ENCODE data around the gene RANBP3. TPM values are rescaled to one million over a fixed set of nuclear protein-coding genes. Genes with fewer than 3 reads are reported as not detected.

Gene RANBP3
- total RNA-seq, 2 donors from 2014 or later, result 81.4 to 112 TPM

DNA sequence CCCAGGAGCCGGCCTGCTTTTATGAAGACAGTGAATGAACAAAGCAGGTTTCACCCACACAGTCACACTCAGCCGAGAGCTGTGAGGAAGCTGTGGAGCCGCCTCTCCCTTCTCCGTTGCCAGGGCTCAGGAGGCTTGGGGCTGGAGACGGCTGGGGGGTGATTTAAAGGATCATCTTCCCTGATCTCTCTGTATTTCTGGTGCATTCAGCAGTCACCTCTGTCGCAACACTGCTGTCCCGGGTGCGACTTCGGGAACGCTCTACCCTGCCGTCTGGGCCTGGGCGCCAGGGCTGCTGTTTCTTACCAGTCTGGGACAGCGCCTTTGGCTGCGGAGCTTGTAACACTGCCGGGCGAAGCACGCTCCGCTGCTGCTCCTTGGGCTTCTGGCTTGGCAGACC, 45.8 kb downstream of the RANBP3 start:
- Mint-ChIP-seq H3K4me3 (no peak overlapping the region), H3K9me3 (no peaks in the 10 kb centered on the region), H3K27ac (no peak overlapping the region), H3K4me1 (no peaks in the 10 kb centered on the region), H3K36me3 (ENCODE audit: low read depth) (peaks cover 91% of the 10 kb centered on the region), H3K27me3 (no peaks in the 10 kb centered on the region)
- no peak for ATAC-seq (replicated peaks)

DNA sequence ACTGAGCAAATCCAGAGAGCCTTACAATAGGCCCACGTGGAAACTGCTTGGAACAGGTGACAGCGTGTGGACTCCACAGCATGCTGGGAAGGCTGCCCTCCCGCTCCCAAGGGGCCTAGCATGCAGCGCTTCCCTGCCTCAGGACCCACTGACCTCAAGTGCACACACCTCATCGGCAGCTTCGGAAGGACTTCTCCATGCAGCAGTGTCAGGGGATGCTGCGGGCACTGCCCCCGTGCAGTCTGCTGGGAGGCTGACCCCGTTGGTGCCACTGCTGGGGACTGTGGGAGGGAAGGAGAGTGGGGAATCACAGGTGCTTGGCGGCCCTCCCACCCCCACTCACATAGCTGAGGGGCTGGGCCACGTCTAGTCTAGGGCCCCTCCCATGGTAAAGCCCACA, 46.7 kb downstream of the RANBP3 start:
- Mint-ChIP-seq H3K4me3 (no peak overlapping the region), H3K27me3 (no peaks in the 10 kb centered on the region), H3K27ac (no peak overlapping the region), H3K36me3 (ENCODE audit: low read depth) (peaks cover 91% of the 10 kb centered on the region), H3K4me1 (no peaks in the 10 kb centered on the region), H3K9me3 (no peaks in the 10 kb centered on the region)
- no peak for ATAC-seq (replicated peaks)

DNA sequence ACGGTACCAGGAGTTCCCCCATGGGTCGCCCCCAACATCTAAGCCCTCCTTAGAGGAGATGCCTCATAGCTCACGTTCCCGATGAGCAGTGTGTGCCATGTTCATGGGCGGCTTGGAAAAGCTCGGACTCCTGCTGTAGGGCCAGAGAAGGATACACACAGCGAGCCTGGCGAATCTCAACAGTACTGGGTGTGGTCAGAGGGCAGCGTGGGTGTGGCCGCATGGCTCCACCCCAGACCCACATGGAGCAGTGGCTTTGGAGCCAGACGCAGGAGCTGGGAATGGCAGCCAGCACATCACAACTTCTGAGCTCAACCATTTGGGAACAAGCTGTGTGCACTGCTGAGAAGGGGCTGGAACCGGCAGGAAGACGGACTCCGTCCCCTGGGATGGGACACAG, 48.3 kb downstream of the RANBP3 start:
- Mint-ChIP-seq H3K9me3 (no peaks in the 10 kb centered on the region), H3K4me1 (no peaks in the 10 kb centered on the region), H3K4me3 (no peak overlapping the region), H3K27ac (no peak overlapping the region), H3K36me3 (ENCODE audit: low read depth) (peaks cover 91% of the 10 kb centered on the region), H3K27me3 (no peaks in the 10 kb centered on the region)
- ATAC-seq (replicated peaks), result no peak

DNA sequence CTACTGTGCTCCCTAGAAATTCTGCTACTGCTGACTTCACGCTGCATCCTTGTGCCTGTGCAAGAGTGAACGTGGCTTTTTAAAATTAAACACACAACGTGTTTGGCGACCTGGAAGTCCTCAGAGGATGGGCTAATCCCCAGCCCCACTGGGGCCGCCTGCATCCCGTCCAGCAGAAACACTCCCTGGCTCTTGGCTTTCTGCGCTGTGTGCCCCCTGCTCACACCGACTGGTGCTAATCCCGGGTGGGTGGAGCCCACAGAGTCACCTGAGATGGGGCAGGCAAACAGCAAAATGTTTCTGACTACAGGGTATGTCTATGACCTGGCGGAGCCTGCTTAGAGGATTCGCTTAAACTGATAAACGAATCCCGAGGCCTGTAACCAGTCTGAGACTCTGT, 48.8 kb downstream of the RANBP3 start:
- no peak overlapping the region for H3K4me3 Mint-ChIP-seq
- peaks cover 91% of the 10 kb centered on the region for H3K36me3 Mint-ChIP-seq (ENCODE audit: low read depth)
- H3K27ac Mint-ChIP-seq, result no peak overlapping the region
- H3K4me1 Mint-ChIP-seq, result no peaks in the 10 kb centered on the region
- ATAC-seq (replicated peaks), result no peak
- H3K9me3 Mint-ChIP-seq, result no peaks in the 10 kb centered on the region
- no peaks in the 10 kb centered on the region for H3K27me3 Mint-ChIP-seq

DNA sequence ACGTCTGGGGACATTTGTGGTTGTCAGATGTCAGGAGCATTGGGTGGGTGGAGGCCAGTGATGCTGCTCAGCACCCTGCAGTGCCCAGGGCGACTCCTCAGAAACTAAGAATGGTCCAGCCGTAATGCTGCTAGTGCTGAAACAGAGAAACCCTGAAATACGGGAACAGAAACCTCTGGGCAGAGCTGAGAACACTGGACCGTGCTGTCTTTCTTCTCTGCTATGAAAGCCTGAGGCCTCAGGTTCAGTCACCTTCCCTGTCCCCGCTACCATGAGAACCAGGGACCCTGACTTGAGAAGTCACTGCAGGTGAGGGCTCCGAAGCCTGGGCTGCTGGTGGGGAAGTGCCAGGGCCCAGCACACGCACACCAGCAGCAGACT, 50.5 kb downstream of the RANBP3 start:
- H3K9me3 Mint-ChIP-seq, result no peaks in the 10 kb centered on the region
- no peak for ATAC-seq (replicated peaks)
- H3K27ac Mint-ChIP-seq, result no peak overlapping the region
- H3K4me3 Mint-ChIP-seq, result no peak overlapping the region
- no peaks in the 10 kb centered on the region for H3K4me1 Mint-ChIP-seq
- no peaks in the 10 kb centered on the region for H3K27me3 Mint-ChIP-seq
- peaks cover 99% of the 10 kb centered on the region for H3K36me3 Mint-ChIP-seq (ENCODE audit: low read depth)

DNA sequence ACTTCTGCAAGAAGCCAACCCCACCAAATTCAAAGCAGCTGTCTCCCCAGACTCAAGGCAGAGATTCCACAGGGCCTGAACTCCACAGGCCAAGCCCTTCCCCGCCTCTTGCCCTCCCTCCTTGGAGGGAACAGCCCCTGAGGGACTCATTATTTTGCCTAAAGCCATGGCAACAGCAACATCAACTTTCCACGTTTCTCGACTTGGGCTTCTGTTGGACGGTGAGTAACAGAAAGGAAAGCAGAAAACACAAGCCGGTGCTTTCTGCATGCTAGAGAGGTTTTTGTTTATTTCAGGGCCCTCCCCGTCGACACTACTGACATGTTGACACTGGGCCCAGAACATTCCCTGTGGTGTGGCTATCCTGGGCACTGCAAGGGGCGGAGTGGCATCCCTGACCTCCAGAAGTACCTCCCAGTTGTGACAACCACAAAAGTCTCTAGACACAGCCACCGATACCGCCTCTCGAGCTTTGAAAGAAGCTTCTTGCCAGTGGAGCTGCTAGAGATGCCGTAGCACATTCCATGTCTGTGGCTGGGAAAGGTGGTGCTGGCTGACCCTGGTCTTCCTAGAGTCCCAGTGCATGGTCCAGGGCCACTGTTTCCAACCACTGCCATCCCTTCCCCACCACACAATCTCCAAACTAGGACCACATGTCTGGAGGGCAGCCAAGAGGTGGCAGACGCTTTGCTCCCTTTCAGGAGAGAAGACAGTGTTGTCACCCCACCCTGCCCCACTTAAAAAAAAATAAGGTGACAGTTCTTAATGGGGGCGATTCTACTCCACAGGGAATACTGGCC, 51.1 kb downstream of the RANBP3 start:
- Mint-ChIP-seq H3K4me3 (no peak overlapping the region), H3K27me3 (no peaks in the 10 kb centered on the region), H3K9me3 (no peaks in the 10 kb centered on the region), H3K27ac (no peak overlapping the region), H3K4me1 (no peaks in the 10 kb centered on the region), H3K36me3 (ENCODE audit: low read depth) (peaks cover 99% of the 10 kb centered on the region)
- no peak for ATAC-seq (replicated peaks)

DNA sequence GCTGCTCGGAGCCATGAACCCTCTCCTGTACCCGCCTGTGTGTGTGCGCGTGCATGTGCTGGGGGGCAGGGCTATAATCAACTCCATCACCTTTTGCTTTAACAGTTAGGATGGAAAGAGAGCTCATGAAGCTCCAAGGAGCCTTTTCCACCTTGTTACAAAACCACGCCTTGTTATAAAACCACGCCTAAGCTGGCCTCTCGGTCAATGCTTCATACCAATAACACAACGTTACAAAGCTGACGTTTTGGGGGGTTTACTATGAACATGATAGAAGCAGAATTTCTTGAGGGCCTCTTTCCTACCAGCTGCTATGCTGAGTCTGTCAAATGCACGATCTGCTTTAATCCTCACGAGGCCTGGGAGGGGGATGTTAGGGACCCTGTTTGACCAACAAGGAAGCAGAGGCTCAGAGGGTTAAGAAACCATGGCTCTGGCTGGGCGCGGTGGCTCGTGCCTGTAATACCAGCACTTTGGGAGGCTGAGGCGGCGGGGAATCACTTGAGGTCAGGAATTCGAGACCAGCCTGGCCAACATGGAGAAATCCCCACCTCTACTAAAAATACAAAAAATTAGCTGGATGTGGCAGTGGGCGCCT, 52.0 kb downstream of the RANBP3 start:
- H3K27ac Mint-ChIP-seq, result no peak overlapping the region
- H3K4me3 Mint-ChIP-seq, result no peak overlapping the region
- H3K36me3 Mint-ChIP-seq (ENCODE audit: low read depth), result peaks cover 99% of the 10 kb centered on the region
- no peaks in the 10 kb centered on the region for H3K27me3 Mint-ChIP-seq
- H3K9me3 Mint-ChIP-seq, result no peaks in the 10 kb centered on the region
- no peak for ATAC-seq (replicated peaks)
- H3K4me1 Mint-ChIP-seq, result no peaks in the 10 kb centered on the region

DNA sequence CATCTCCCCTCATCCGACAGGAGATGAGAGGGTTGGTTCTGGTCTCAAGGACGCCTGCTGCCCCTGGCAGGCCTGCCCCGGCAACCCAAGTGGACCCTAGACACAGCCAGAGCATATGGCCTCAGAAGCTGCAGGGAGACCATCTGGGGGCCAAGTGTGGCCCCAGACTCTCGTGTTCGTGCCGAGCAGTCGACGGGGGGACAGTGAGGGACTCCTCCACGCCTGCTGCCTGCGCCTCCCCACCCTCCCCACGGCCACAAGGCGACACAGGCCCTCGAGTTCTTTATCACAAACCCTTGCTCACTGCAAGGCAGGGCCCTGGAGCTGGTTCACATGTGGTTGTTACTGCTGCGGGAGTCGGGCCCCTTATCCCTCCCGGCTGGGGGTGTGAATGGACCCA, 54.6 kb downstream of the RANBP3 start:
- Mint-ChIP-seq H3K27ac (peak overlapping the region; percentile 33), H3K4me3 (no peak overlapping the region), H3K36me3 (ENCODE audit: low read depth) (peaks cover 99% of the 10 kb centered on the region), H3K9me3 (no peaks in the 10 kb centered on the region), H3K4me1 (no peaks in the 10 kb centered on the region), H3K27me3 (no peaks in the 10 kb centered on the region)
- no peak for ATAC-seq (replicated peaks)

DNA sequence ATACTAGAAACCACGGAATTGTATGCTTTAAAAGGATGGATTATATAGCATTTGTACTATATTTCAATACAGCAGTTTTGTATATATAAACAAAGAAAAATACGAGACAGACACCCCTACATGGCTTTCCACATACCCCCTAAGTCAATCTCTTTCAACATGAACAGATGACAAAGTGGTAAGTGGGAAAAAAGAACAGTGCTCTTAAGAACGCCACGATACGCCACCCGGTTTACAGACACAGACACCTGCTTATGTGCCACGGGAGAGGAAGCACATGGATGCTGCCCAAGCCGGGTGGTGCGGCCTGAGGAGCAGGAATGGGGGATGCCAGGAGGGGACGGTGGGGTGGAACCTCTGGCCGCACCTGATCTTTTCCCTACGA, 55.8 kb downstream of the RANBP3 start:
- H3K27me3 Mint-ChIP-seq, result no peaks in the 10 kb centered on the region
- no peaks in the 10 kb centered on the region for H3K9me3 Mint-ChIP-seq
- no peaks in the 10 kb centered on the region for H3K4me1 Mint-ChIP-seq
- no peak overlapping the region for H3K27ac Mint-ChIP-seq
- ATAC-seq (replicated peaks), result no peak
- H3K36me3 Mint-ChIP-seq (ENCODE audit: low read depth), result peaks cover 90% of the 10 kb centered on the region
- no peak overlapping the region for H3K4me3 Mint-ChIP-seq

DNA sequence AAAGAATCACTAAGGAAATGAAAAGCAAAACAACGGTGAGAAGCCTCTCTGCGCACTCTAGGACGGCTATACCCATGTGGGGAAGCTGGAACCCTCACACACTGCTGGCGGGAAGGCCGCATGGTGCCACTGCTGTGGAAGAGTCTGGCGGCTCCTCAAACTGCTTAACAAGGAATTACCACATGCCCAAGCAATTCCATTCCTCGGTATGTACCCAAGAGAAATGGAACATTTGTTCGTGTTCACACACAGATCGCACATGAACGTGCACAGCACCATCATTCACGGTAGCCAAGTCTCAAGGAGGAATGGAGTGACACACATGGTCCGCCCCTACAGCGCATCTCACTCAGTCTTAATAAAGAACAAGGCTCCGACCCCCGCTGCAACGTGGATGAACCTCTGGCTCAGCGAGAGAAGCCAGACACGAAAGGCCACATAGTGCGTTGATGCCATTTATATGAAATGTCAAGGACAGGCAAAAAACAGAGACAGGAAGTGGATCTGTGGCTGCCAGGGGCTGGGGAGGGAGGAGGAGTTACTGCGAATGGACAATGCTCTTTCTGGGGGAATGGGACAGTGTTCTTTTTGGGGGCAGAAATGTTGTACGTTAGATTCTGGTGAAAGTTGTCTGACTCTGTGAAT, 56.3 kb downstream of the RANBP3 start:
- no peaks in the 10 kb centered on the region for H3K9me3 Mint-ChIP-seq
- peaks cover 90% of the 10 kb centered on the region for H3K36me3 Mint-ChIP-seq (ENCODE audit: low read depth)
- ATAC-seq (replicated peaks), result no peak
- no peak overlapping the region for H3K4me3 Mint-ChIP-seq
- no peak overlapping the region for H3K27ac Mint-ChIP-seq
- H3K4me1 Mint-ChIP-seq, result no peaks in the 10 kb centered on the region
- H3K27me3 Mint-ChIP-seq, result no peaks in the 10 kb centered on the region

DNA sequence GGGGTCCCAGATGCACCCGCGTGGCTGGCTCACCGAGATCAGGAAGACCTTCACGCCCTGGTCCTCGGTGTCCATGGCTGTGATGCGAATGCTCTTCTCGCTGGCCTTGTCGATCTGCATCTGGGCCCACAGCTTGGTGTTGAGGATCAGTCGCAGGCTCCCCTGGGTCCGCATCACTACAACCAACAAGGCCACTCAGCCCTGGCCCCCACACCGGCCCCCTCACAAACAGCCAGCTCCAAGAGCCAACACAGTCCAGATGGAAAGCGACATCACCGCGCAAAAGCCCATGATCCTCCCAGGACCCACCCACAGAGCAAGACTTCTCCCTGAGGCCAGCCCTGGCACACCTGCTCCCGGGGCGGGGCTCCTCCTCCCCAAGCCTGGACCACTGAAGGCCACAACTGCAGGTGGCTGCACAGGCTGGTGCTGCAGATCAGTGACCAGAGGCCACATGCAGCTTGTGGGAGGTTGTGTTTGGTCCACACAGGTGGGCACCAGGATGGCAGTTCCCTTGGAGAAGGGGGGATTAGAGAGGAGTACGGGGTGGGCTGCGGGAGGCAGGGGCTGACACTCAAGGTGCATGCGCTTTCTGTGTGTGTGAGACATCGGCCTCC, 59.4 kb downstream of the RANBP3 start:
- ATAC-seq (replicated peaks), result no peak
- H3K9me3 Mint-ChIP-seq, result no peaks in the 10 kb centered on the region
- peaks cover 71% of the 10 kb centered on the region for H3K36me3 Mint-ChIP-seq (ENCODE audit: low read depth)
- H3K27me3 Mint-ChIP-seq, result no peaks in the 10 kb centered on the region
- no peak overlapping the region for H3K4me3 Mint-ChIP-seq
- H3K27ac Mint-ChIP-seq, result no peak overlapping the region
- H3K4me1 Mint-ChIP-seq, result no peaks in the 10 kb centered on the region

DNA sequence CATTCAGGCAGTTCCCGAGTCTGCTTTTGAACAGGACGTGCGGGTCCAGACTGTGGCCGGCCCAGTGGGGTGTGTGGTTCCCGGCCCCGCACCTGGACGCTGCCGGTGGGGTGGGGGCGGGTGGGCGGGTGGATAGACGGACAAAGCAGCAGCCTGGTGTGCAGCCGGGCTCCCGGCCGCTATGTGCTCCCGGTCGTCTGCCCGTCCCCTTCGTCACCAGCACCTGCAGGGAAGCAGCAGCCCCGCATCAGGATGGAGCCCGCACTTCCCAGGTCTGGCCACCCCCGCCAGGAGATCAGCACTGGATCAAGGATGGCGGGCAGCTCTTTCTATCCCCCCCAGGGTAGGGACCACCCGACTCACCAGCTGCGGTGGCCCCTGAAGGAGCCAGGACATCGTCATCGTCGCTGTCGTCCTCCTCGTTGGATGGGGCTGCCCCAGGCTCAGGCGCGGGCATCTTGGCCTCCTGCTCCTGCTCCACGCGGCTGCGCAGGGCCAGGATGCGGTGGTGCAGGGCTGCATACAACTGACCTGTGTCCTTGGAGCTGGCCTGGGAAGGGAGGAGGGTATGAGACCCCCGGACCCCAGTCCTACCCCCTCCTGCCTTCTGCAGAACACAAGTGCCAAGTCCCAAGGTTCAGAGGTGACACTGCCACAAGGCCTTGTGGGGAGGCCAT, 60.4 kb downstream of the RANBP3 start:
- no peaks in the 10 kb centered on the region for H3K9me3 Mint-ChIP-seq
- no peaks in the 10 kb centered on the region for H3K27me3 Mint-ChIP-seq
- no peaks in the 10 kb centered on the region for H3K4me1 Mint-ChIP-seq
- no peak for ATAC-seq (replicated peaks)
- H3K36me3 Mint-ChIP-seq (ENCODE audit: low read depth), result peaks cover 61% of the 10 kb centered on the region
- H3K4me3 Mint-ChIP-seq, result no peak overlapping the region
- H3K27ac Mint-ChIP-seq, result no peak overlapping the region

DNA sequence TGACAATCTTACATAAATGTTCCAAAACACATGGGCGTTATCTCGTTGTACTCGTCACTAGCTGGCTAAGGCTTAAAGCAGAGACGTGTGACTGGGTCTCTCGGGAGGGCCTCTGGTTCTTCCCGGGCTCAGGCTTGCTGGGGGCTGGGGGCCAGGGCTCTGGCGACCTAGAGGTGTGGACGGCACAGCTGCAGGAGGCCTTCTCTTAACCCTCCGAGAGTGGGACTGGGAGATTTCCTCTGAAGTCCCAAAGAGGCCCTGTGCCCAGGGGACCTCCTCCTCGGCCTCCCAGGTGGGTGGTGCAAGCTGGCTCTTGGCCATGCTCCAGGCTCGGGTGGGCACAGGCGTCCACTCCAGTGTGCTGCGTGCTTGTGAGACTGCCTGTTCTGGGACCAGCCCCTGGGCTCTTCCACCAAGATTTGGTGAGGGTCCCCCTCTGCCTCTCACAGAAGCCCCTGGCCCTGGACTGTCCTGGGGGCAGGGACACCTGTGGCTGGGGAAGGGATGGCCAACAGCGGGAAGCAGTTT, 61.7 kb downstream of the RANBP3 start:
- no peaks in the 10 kb centered on the region for H3K4me1 Mint-ChIP-seq
- ATAC-seq (replicated peaks), result no peak
- no peaks in the 10 kb centered on the region for H3K9me3 Mint-ChIP-seq
- peaks cover 48% of the 10 kb centered on the region for H3K36me3 Mint-ChIP-seq (ENCODE audit: low read depth)
- no peaks in the 10 kb centered on the region for H3K27me3 Mint-ChIP-seq
- no peak overlapping the region for H3K27ac Mint-ChIP-seq
- H3K4me3 Mint-ChIP-seq, result no peak overlapping the region

DNA sequence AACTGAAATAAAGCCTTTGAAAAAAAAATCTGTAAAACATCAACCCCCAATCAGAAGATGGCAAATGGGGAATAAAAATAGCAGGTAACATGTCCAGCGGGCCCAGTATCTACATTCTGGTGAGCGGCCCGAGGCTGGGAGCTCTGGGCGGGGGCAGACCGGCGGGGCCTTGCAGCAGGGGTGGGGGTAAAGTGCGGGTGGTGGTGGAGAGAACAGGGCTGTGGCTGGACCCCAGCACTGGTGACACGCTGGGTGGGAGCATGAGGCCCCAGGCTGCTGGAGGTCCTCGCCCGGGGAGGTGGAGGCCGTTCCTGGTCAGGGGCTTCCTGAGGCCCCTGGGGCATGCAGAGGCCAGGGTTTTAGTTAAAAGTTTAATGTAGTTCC, 62.2 kb downstream of the RANBP3 start:
- H3K27me3 Mint-ChIP-seq, result no peaks in the 10 kb centered on the region
- no peak for ATAC-seq (replicated peaks)
- H3K4me1 Mint-ChIP-seq, result no peaks in the 10 kb centered on the region
- H3K36me3 Mint-ChIP-seq (ENCODE audit: low read depth), result peaks cover 44% of the 10 kb centered on the region
- no peaks in the 10 kb centered on the region for H3K9me3 Mint-ChIP-seq
- no peak overlapping the region for H3K27ac Mint-ChIP-seq
- no peak overlapping the region for H3K4me3 Mint-ChIP-seq
